ENCODE data around the gene PCDHGA4. TPM values are rescaled to one million over a fixed set of nuclear protein-coding genes. Genes with fewer than 3 reads are reported as not detected.
A peak's percentile ranks its signal among the peaks of the same experiment; 100 is the strongest.
"Not testable (repeated sequence)": the region's sequence is repeated elsewhere in the genome, so short reads cannot be mapped to it uniquely, and the experiment has no call there.

PCDHGA4 gene
- total RNA-seq, 2 experiments from 2014 or later: not detected

- peaks cover 2% of the 10 kb centered on the region for H3K4me1 Mint-ChIP-seq (ENCODE audit: low read depth)
- no peak for TF ChIP-seq CTCF (IDR thresholded peaks at IDR 0.05)
- H3K27ac Mint-ChIP-seq: no peak overlapping the region
- H3K4me3 Mint-ChIP-seq: no peak overlapping the region
- H3K27me3 Mint-ChIP-seq: peaks cover 60% of the 10 kb centered on the region
- peaks cover 24% of the 10 kb centered on the region for H3K36me3 Mint-ChIP-seq (ENCODE audit: low read depth)
- no peak for DNase-seq
- POLR2A ChIA-PET: no interaction called here
- ATAC-seq: no peak
- CTCF ChIA-PET: interaction anchor here (0.9 to 1.5 kb wide), 12 partner anchors 15 to 189 kb away, joined by 3 to 7 read pairs (median 3); partner anchors contain the start of genes PCDHGA10, PCDHGA11, PCDHGA12 and TAF7
- intact Hi-C loops (cut with micrococcal nuclease): no loop called here
- peaks cover 30% of the 10 kb centered on the region for H3K9me3 Mint-ChIP-seq
These were observed 19.8 kb downstream of the PCDHGA4 start for GRCh38 chr5:141374627-141375026.

GRCh38 chr5:141375444-141376155, 20.8 kb downstream of the PCDHGA4 start:
- CTCF ChIA-PET: interaction anchor here (1.4 to 1.5 kb wide), 2 partner anchors 139 to 188 kb away, joined by 3 to 5 read pairs; no protein-coding TSS in a partner anchor
- H3K9me3 Mint-ChIP-seq: peaks cover 30% of the 10 kb centered on the region
- H3K27me3 Mint-ChIP-seq: peaks cover 55% of the 10 kb centered on the region
- intact Hi-C loops (cut with micrococcal nuclease); H3K4me3 Mint-ChIP-seq; H3K4me1 Mint-ChIP-seq (ENCODE audit: low read depth); H3K27ac Mint-ChIP-seq; ATAC-seq; DNase-seq; POLR2A ChIA-PET: not testable (repeated sequence)
- peaks cover 24% of the 10 kb centered on the region for H3K36me3 Mint-ChIP-seq (ENCODE audit: low read depth)

- H3K27me3 Mint-ChIP-seq: peaks cover 60% of the 10 kb centered on the region
- intact Hi-C loops (cut with micrococcal nuclease): no loop called here
- no peak within 1 kb of the TSS for H3K4me3 Mint-ChIP-seq
- DNase-seq: no peak
- H3K27ac Mint-ChIP-seq: no peak within 1 kb of the TSS
- ChIA-PET POLR2A (no interaction called here), CTCF (interaction anchor here (0.8 kb wide), 1 partner anchor 14 kb away, joined by 3 read pairs; no protein-coding TSS in a partner anchor)
- H3K36me3 Mint-ChIP-seq (ENCODE audit: low read depth): peaks cover 7% of the 10 kb centered on the region
- H3K9me3 Mint-ChIP-seq: peaks cover 20% of the 10 kb centered on the region
- no peak for TF ChIP-seq CTCF (IDR thresholded peaks at IDR 0.05)
- ATAC-seq: no peak
- H3K4me1 Mint-ChIP-seq (ENCODE audit: low read depth): no peaks in the 10 kb centered on the region
These were observed 27.9 kb downstream of the PCDHGA4 start, which contains the start of gene PCDHGA7 for GRCh38 chr5:141382469-141383294. TSS of gene PCDHGA7 (plus strand) at chr5:141382742. CDS start at chr5:141382900, 158 bp downstream.

- H3K9me3 Mint-ChIP-seq: peaks cover 22% of the 10 kb centered on the region
- POLR2A ChIA-PET: no interaction called here
- no peak overlapping the region for H3K27ac Mint-ChIP-seq
- no peak overlapping the region for H3K4me3 Mint-ChIP-seq
- H3K36me3 Mint-ChIP-seq (ENCODE audit: low read depth): peaks cover 7% of the 10 kb centered on the region
- ATAC-seq (no peak), DNase-seq (no peak)
- TF ChIP-seq CTCF (IDR thresholded peaks at IDR 0.05): no peak
- H3K27me3 Mint-ChIP-seq: peaks cover 62% of the 10 kb centered on the region
- intact Hi-C loops (cut with micrococcal nuclease): no loop called here
- CTCF ChIA-PET: interaction anchor here (0.8 kb wide), 1 partner anchor 13 kb away, joined by 3 read pairs; no protein-coding TSS in a partner anchor
- H3K4me1 Mint-ChIP-seq (ENCODE audit: low read depth): no peaks in the 10 kb centered on the region
These were observed 28.5 kb downstream of the PCDHGA4 start for GRCh38 chr5:141383345-141383744.

GRCh38 chr5:141384471-141385267, 29.8 kb downstream of the PCDHGA4 start:
- TF ChIP-seq CTCF (IDR thresholded peaks at IDR 0.05): no peak
- H3K4me1 Mint-ChIP-seq (ENCODE audit: low read depth): peaks cover 2% of the 10 kb centered on the region
- DNase-seq: no peak
- peaks cover 31% of the 10 kb centered on the region for H3K9me3 Mint-ChIP-seq
- no peak overlapping the region for H3K27ac Mint-ChIP-seq
- H3K36me3 Mint-ChIP-seq (ENCODE audit: low read depth): peaks cover 11% of the 10 kb centered on the region
- CTCF ChIA-PET: no interaction called here
- no peak for ATAC-seq
- POLR2A ChIA-PET: no interaction called here
- peaks cover 68% of the 10 kb centered on the region for H3K27me3 Mint-ChIP-seq
- H3K4me3 Mint-ChIP-seq: no peak overlapping the region
- intact Hi-C loops (cut with micrococcal nuclease): no loop called here

- H3K9me3 Mint-ChIP-seq: peaks cover 39% of the 10 kb centered on the region
- H3K27me3 Mint-ChIP-seq: peaks cover 67% of the 10 kb centered on the region
- intact Hi-C loops (cut with micrococcal nuclease); H3K27ac Mint-ChIP-seq; H3K4me1 Mint-ChIP-seq (ENCODE audit: low read depth); H3K4me3 Mint-ChIP-seq: not testable (repeated sequence)
- ChIA-PET POLR2A (interaction anchor here (0.7 kb wide), 1 partner anchor 591 kb away, joined by 3 read pairs; no protein-coding TSS in a partner anchor), CTCF (interaction anchor here (0.8 to 1.5 kb wide), 8 partner anchors 9 to 170 kb away, joined by 3 to 5 read pairs (median 4); partner anchors contain the start of genes PCDHGA12, PCDHGB3 and PCDHGB5)
- ATAC-seq: peak; percentile 69
- H3K36me3 Mint-ChIP-seq (ENCODE audit: low read depth): peaks cover 16% of the 10 kb centered on the region
- DNase-seq: peak; percentile 30
These were observed 32.9 kb downstream of the PCDHGA4 start, which contains the start of gene PCDHGB4 for GRCh38 chr5:141387557-141388311. TSS of gene PCDHGB4 (plus strand) at chr5:141387698. CDS start at chr5:141387885, 187 bp downstream.

Data from activated CD8-positive, alpha-beta T cell treated with anti-CD3 and anti-CD28 coated beads for 36 hours (primary cell).